HepG2 (cell line): ENCODE measurements around the gene PLOD2. TPM values are rescaled to one million over a fixed set of nuclear protein-coding genes. Genes with fewer than 3 reads are reported as not detected.

ENCODE experiments used
- ATAC-seq: fragments of 200-7000 bp; cut with Tn5 transposase; 3 replicates; pipeline ENCODE4 v1.9.1; 2020; ENCODE audit warnings: mild to moderate bottlenecking, moderate library complexity
- BruUV-seq: library from RNA; stranded (reverse); fragments of 400-500 nt; replicated peaks from 2 replicates; lab custom pipeline; 2021; lab: Mats Ljungman, UMichigan
- CTCF ChIA-PET: fragments of 300-600 bp; formaldehyde crosslinking; extraction: SDS; loops from one replicate; lab custom pipeline; 2021; ENCODE audit warnings: low total read pairs, inconsistent platforms, low intra/inter-chr PET ratio; lab: Yijun Ruan, JAX
- POLR2A ChIA-PET: fragments of 350-600 bp; sonication (Branson Sonifier 250); formaldehyde crosslinking; loops from one replicate; lab custom pipeline; 2020; ENCODE audit warnings: antibody characterized with exemption, inconsistent platforms; lab: Yijun Ruan, JAX
- DNase-seq: peaks from one replicate; pipeline ENCODE4 v3.0.0-alpha.2; 2015; ENCODE audit warnings: low spot score
- FAIRE-seq: peaks from 3 replicates; lab custom pipeline; 2011; peaks lifted over from hg19 to GRCh38; lab: Jason Lieb, UNC
- H2AFZ ChIP-seq: one replicate; pipeline ENCODE4 v1.6.1; 2011; ENCODE audit warnings: low read length, inconsistent platforms
- H3K27ac ChIP-seq: fragments of 300-600 bp; 3 replicates; pipeline ENCODE4 v1.8.0; 2011; ENCODE audit warnings: mixed run types, mild to moderate bottlenecking, mixed read lengths, low read length, inconsistent platforms; ENCODE audit not compliant: insufficient read depth; ENCODE audit errors: extremely low read length
- H3K27me3 ChIP-seq, 2 experiments: fragments of 200-600 bp in 1 of 2; 2 replicates in 1 of 2; 3 replicates in 1 of 2; pipeline versions ENCODE4 v1.6.0 to v1.8.0; 2011; ENCODE audit warnings: low read length in 2 of 2, mild to moderate bottlenecking in 2 of 2, moderate library complexity in 2 of 2, inconsistent platforms in 1 of 2; ENCODE audit not compliant: insufficient read depth in 2 of 2, control insufficient read depth in 1 of 2
- H3K36me3 ChIP-seq, 2 experiments: fragments of 200-600 bp in 1 of 2; replicated peaks in 1 of 2; 2 replicates in 1 of 2; 3 replicates in 1 of 2; pipeline versions ENCODE4 v1.5.1 to v1.8.0; 2011; ENCODE audit warnings: low read length in 2 of 2, inconsistent platforms in 1 of 2; ENCODE audit not compliant: insufficient read depth in 2 of 2, control insufficient read depth in 1 of 2
- H3K4me1 ChIP-seq: 2 replicates; pipeline ENCODE4 v1.5.1; 2012; ENCODE audit warnings: low read length, inconsistent platforms; ENCODE audit not compliant: insufficient read depth
- H3K4me2 ChIP-seq: 2 replicates; pipeline ENCODE4 v1.6.0; 2011; ENCODE audit warnings: low read depth, low read length, inconsistent platforms
- H3K4me3 ChIP-seq, 3 experiments: fragments of 200-600 bp in 1 of 3; sonication (generic), shearing (Covaris generic) in 1 of 3; replicated peaks in 1 of 3; 2 replicates each; pipeline ENCODE4 v1.5.1; 2011 to 2016; ENCODE audit warnings: low read length in 3 of 3, inconsistent platforms in 2 of 3, low read depth in 2 of 3, mild to moderate bottlenecking in 2 of 3, control low read depth in 1 of 3, mixed read lengths in 1 of 3; ENCODE audit not compliant: insufficient read depth in 1 of 3
- H3K79me2 ChIP-seq: one replicate; pipeline ENCODE4 v1.6.1; 2011; ENCODE audit warnings: low read length, inconsistent platforms; ENCODE audit not compliant: insufficient read depth
- H3K9ac ChIP-seq: 2 replicates; pipeline ENCODE4 v1.6.0; 2011; ENCODE audit warnings: mild to moderate bottlenecking, low read depth, low read length, inconsistent platforms; ENCODE audit not compliant: insufficient read depth
- H3K9me3 ChIP-seq: 2 replicates; pipeline ENCODE4 v1.5.1; 2012; ENCODE audit warnings: mild to moderate bottlenecking, low read length
- H4K20me1 ChIP-seq: 2 replicates; pipeline ENCODE4 v1.6.0; 2011; ENCODE audit warnings: inconsistent platforms, mild to moderate bottlenecking, low read length, moderate library complexity; ENCODE audit not compliant: insufficient read depth
- HMG20A ChIP-seq: IDR thresholded peaks from 2 replicates; pipeline ENCODE4 v1.6.1; 2016; ENCODE audit warnings: borderline replicate concordance
- KDM2A ChIP-seq: sonication (generic); formaldehyde crosslinking; IDR thresholded peaks from 2 replicates; pipeline ENCODE4 v1.4.0; 2020; ENCODE audit warnings: low read depth, missing genetic modification reagents, borderline replicate concordance
- MIXL1 ChIP-seq: IDR thresholded peaks from 2 replicates; pipeline ENCODE4 v1.6.1; 2016
- RBAK ChIP-seq: sonication (generic); formaldehyde crosslinking; IDR thresholded peaks from 2 replicates; pipeline ENCODE4 v1.5.1; 2020; ENCODE audit warnings: mild to moderate bottlenecking, missing genetic modification reagents
- SRF ChIP-seq: IDR thresholded peaks from 2 replicates; pipeline ENCODE4 v1.6.1; 2011; ENCODE audit warnings: mild to moderate bottlenecking, low read depth, low read length, moderate library complexity
- THAP9 ChIP-seq: sonication (generic); formaldehyde crosslinking; IDR thresholded peaks from 2 replicates; pipeline ENCODE4; 2020; ENCODE audit warnings: missing genetic modification reagents, mild to moderate bottlenecking, borderline replicate concordance
- ZNF414 ChIP-seq: sonication (generic); formaldehyde crosslinking; IDR thresholded peaks from 2 replicates; pipeline ENCODE4 v1.5.0; 2020; ENCODE audit warnings: missing genetic modification reagents
- ZNF446 ChIP-seq: sonication (generic); formaldehyde crosslinking; IDR thresholded peaks from 2 replicates; pipeline ENCODE4 v1.5.0; 2020; ENCODE audit warnings: mild to moderate bottlenecking, missing genetic modification reagents
- ZNF564 ChIP-seq: sonication (generic); formaldehyde crosslinking; IDR thresholded peaks from 2 replicates; pipeline ENCODE4 v1.8.1; 2023; ENCODE audit warnings: mild to moderate bottlenecking, missing genetic modification reagents
- ZNF816 ChIP-seq: sonication (generic); formaldehyde crosslinking; IDR thresholded peaks from 2 replicates; pipeline ENCODE4 v1.8.0; 2022; ENCODE audit warnings: missing genetic modification reagents, mild to moderate bottlenecking, borderline replicate concordance
- WGBS: methylation state at CpG from one replicate; pipeline ENCODE4 v1.1.6; 2017; ENCODE audit warnings: low lambda C conversion rate; 5-methylcytosine and 5-hydroxymethylcytosine counted together
- in situ Hi-C: cut with HindIII; loops from 2 replicates; pipeline ENCODE4 v1.10.0; 2017; ENCODE audit warnings: low pct_unique_long_range_greater_than_20kb; ENCODE audit not compliant: extremely low pct_ligation_motif_present
- intact Hi-C: fragments of 100-400 bp; cut with micrococcal nuclease; formaldehyde crosslinking; loops from one replicate; pipeline ENCODE4 v1.10.0; 2022; ENCODE audit not compliant: unreplicated experiment
- polyA plus RNA-seq, 8 experiments: library from polyadenylated mRNA; depleted of rRNA in 3 of 8; stranded (reverse) in 7 of 8; unstranded in 1 of 8; fragments of >200 nt; fragmentation: Illumina TruSeq in 4 of 8; extraction: Trizol in 4 of 8; gene quantifications; 2 replicates each; pipeline versions ENCODE4 v1.2.1 to v1.2.3, GENCODE V29; 2011 to 2016; ENCODE audit warnings: low read depth in 4 of 8, missing spikeins in 1 of 8, mixed read lengths in 1 of 8; ENCODE audit not compliant: insufficient read depth in 1 of 8
- total RNA-seq, 5 experiments: library from RNA; depleted of rRNA; stranded (reverse); fragments of >200 nt; fragmentation: Illumina TruSeq; extraction: Trizol; gene quantifications; 2 replicates each; pipeline ENCODE4 v1.2.3, GENCODE V29; 2016; ENCODE audit warnings: low read depth in 1 of 5

The PLOD2 gene
- total and polyA plus RNA-seq, 2 of the 13 experiments (the other 11 are each of a cell fraction or from before 2014, with no cell fraction given) = 107 to 161 TPM

DNA sequence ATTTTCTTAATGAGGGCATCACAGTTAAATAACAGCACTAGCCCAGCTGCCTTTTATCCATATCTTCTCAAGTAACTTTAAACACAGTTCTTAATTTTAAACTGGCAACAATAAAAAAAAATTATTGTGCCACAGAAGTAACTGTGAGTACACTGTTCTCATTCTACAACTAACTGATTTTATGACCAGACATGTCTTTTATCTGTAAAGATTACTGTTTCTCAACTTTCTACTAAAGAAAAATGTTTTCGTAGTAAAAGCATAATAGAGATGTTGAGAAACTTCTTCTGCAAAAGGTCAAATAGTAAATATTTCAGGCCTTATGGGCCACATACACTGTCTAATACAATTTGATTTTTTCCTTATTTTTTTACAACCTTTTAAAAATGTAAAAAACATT, 32.0 kb downstream of the PLOD2 start:
- TF ChIP-seq ZNF564 (CRISPR knock-in tag) = no peak
- TF ChIP-seq RBAK (CRISPR knock-in tag) = no peak
- no peak for TF ChIP-seq ZNF414 (CRISPR knock-in tag)
- no peak for TF ChIP-seq MIXL1 (CRISPR knock-in tag)
- TF ChIP-seq ZNF446 (CRISPR knock-in tag) = no peak
- no peak for TF ChIP-seq HMG20A (CRISPR knock-in tag)
- no peak for TF ChIP-seq SRF
- no peak for TF ChIP-seq ZNF816 (CRISPR knock-in tag)
- no peak for TF ChIP-seq THAP9 (CRISPR knock-in tag)
- TF ChIP-seq KDM2A (CRISPR knock-in tag) = no peak
- WGBS = 93% methylated on average over 1 of the region's 1 CpG
- intact Hi-C loops = loop anchor here (5.0 kb wide), 1 partner anchor 33 kb away; the partner anchor contains the start of gene PLOD2

More for the DNA sequence above, 32.0 kb downstream of the PLOD2 start:
- Histone ChIP-seq H3K4me2 (no peak overlapping the region), H4K20me1 (peaks cover 83% of the 10 kb centered on the region), H3K4me1 (peaks cover 74% of the 10 kb centered on the region), H3K79me2 (peaks cover 97% of the 10 kb centered on the region), H3K4me3 (no peak overlapping the region), H2AFZ (no peak overlapping the region), H3K27ac (no peak overlapping the region), H3K9ac (no peak overlapping the region), H3K36me3 (peaks cover 1 to 21% of the 10 kb centered on the region in 2 experiments; a peak in 4 of 5 replicates), H3K9me3 (no peaks in the 10 kb centered on the region), H3K27me3 (no peaks in the 10 kb centered on the region)
- ATAC-seq = no peak
- in situ Hi-C loops = no loop called here
- no TSS peak for BruUV-seq
- FAIRE-seq = no peak
- ChIA-PET POLR2A (interaction anchor here (1.6 kb wide), 1 partner anchor 32 kb away, joined by 9 read pairs; the partner anchor contains the start of gene PLOD2), CTCF (no interaction called here)
- no peak for DNase-seq
